ENCODE results near the gene ALOX15B.

ALOX15B gene

DNA sequence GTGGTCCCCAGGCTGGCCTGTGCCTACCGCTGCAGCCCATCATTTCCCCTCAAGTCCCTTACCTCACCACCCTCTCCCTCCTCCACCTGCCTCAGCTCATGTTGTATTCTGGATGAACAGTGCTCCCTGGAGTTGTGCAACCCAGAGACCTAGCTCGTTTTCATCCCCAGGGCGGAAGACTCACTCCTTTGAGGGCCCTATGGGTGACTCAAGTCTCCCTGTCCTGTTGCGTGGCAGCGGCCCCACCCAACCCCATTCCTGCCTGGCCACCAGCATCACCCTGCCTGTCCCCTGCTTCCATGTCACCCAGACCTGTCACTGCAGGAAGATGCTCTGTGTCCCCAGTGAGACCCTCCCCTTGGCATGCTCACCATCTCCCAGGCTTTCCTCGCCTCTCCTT lies 45.4 kb downstream of the ALOX15B start:
- no peak for DNase-seq

- DNase-seq, result no peak
Measured at GRCh38 chr17:8087075-8087951, 48.5 kb downstream of the ALOX15B start, which contains the start of gene ALOX12B. TSS of gene ALOX12B (minus strand) at chr17:8087716. CDS start at chr17:8087442, 274 bp downstream.

GRCh38 chr17:8087952-8088230 lies 49.0 kb downstream of the ALOX15B start:
- no peak for DNase-seq

DNA sequence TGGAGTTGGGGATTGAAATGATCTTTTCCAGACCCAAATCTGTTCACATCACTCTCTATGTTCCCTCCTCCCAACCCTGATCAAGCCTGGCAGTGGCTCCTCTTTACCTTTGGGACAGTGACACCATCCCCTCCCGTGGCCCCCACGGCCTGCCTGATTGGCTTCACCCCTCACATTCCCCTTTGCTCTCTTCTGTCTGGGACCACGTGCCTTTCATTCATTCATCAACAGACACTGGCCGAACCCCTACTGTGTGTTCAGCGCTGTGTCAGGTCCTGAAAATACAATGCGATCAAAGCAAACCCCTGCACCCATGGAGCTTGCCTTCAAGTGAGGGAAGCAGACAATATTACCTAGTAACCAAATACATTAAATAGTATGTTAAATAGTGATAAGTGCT lies 50.9 kb downstream of the ALOX15B start:
- no peak for DNase-seq

- no peak for DNase-seq
Measured at GRCh38 chr17:8091033-8091687, 52.3 kb downstream of the ALOX15B start.

DNA sequence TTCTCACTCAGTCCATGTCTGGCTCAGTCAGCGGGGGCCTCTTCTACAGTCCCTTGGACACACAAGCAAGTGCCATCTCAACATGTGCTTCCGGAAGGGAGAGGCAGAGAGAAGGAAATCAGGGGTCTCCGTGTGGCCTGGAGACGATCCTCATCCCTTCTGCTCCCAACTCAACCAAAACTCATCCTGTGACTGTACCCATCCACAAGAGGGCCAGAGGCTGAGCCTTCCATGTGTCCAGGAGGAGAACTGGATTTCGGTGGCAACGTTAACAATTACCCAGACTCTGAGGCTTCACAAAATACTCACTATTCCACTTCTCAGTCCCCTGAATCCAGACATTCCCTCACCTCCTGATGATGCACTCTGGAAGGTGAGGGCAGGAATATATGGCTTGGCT lies 56.5 kb downstream of the ALOX15B start:
- no peak for DNase-seq

DNA sequence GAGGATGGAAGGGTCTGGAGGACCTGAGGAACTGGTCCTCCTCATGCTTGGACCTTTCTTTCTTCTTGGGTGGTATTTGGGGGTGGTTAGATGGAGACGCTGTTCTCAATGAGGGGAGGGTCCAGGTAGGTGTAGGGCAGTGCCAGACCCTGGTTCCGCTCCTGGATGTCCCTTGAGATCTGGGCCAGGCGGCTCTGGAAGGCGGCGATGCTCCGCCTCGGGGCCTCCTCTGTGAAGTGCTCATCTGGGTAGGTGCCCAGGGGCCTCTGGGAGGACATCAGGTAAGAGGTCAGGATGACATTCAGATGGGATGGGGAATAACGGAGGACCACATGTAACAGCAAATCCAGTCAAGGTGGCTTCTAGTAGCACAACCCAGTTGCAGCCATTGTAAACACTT lies 57.7 kb downstream of the ALOX15B start:
- DNase-seq, result no peak

Data from left hindlimb (tissue), 1 donor.